ENCODE measurements around the gene PEPD.

The PEPD gene

GRCh38 chr19:33381101-33381500 lies 140.5 kb downstream of the PEPD start:
- no peak for DNase-seq (ENCODE audit: low spot score)

DNA sequence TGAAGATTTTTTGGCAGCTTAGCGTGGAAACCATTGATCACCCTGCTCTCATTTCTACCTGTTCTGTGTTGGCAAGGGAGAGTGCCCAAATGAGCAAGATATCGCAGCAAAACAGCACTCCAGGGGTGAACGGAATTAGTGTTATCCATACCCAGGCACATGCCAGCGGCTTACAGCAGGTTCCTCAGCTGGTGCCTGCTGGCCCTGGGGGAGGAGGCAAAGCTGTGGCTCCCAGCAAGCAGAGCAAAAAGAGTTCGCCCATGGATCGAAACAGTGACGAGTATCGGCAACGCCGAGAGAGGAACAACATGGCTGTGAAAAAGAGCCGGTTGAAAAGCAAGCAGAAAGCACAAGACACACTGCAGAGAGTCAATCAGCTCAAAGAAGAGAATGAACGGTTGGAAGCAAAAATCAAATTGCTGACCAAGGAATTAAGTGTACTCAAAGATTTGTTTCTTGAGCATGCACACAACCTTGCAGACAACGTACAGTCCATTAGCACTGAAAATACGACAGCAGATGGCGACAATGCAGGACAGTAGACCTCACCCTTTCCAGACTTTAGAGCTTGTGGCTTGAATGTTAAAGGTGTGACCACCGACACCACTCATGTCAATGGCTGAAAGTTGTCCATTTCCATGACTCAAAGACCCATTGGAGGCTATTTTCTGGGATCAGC lies 142.3 kb downstream of the PEPD start:
- DNase-seq (ENCODE audit: low spot score): no peak

- no peak for DNase-seq (ENCODE audit: low spot score)
Measured at GRCh38 chr19:33377586-33378475, 143.8 kb downstream of the PEPD start.

DNA sequence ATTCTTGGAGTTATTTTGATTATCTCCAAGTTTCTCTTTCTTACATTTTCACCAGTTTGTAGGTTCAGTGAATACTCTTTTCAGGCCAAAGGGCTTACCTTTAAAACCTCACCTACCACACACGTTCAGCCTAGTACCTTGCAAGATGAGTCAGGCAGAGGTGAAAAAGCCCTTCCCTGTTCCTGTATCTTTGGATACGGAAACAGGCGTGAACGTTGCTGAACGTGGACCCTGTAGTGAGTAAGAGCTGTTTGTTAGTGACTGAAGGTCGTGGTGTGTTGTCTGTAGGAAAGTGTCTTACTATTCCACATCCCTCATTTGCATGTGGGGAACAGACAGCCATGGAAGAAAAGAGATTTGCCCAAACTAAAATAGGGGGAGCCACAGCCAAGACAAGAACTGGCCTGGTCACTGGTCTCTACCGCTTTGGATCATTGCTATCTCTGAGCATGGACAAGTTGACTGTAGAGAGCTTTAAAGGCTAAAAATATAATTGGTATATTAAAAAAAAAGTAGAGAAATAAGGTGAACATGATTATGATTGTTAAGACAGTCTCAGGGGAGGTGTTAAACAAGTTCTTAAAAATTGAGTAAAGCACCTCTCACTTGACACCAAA lies 144.5 kb downstream of the PEPD start:
- DNase-seq (ENCODE audit: low spot score): no peak

GRCh38 chr19:33376423-33376822 lies 145.2 kb downstream of the PEPD start:
- DNase-seq (ENCODE audit: low spot score): no peak

DNA sequence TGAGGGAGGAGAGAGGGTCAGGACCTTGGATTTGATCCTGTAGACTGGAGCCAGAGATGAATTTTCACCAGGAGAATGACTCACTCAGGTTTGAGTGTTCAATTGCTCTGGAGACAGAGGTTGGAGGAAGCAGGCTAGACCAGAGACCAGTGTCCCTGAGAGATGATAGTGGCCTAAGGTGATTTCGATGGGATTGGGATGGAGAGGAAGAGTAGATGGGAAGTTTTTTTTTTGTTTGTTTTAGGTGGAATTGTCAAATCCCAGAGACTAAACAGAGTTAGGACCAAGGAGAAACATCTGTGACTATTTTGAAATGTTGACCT lies 145.8 kb downstream of the PEPD start:
- no peak for DNase-seq (ENCODE audit: low spot score)

GRCh38 chr19:33375156-33375836 lies 146.3 kb downstream of the PEPD start:
- DNase-seq (ENCODE audit: low spot score): no peak

DNA sequence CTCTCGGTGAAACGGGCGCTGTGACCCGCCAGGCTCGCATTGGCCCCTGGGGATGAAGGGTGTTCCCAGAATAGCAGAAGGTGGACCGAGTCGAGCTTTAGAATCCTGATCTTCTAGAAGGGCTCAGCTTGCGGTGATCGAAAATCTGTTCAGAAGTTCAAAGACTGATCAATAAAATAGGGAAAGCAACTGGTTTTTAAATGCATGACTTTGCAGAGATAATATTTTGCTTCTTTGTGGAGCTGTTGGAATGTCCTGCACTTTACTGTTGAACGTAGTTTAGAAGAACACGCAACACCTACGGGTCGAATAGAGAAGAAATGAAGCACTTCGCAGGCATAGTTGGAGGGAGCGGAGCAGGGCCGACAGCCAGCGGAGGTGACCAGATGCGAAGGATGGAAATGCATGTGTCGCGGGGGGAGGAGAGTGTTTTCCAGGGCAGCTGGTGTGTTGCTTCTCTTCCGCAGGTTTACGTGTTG lies 147.3 kb downstream of the PEPD start:
- DNase-seq (ENCODE audit: low spot score): no peak

- DNase-seq (ENCODE audit: low spot score): peak; percentile 97
Measured at GRCh38 chr19:33373453-33374235, 147.9 kb downstream of the PEPD start, which contains the start of gene CEBPG. CEBPG (plus strand) TSS chr19:33373709; CDS start chr19:33379240, 5,531 bp downstream.

- no peak for DNase-seq (ENCODE audit: low spot score)
Measured at GRCh38 chr19:33370783-33371182, 150.8 kb downstream of the PEPD start.

GRCh38 chr19:33368074-33368864 lies 153.3 kb downstream of the PEPD start:
- DNase-seq (ENCODE audit: low spot score): no peak

DNA sequence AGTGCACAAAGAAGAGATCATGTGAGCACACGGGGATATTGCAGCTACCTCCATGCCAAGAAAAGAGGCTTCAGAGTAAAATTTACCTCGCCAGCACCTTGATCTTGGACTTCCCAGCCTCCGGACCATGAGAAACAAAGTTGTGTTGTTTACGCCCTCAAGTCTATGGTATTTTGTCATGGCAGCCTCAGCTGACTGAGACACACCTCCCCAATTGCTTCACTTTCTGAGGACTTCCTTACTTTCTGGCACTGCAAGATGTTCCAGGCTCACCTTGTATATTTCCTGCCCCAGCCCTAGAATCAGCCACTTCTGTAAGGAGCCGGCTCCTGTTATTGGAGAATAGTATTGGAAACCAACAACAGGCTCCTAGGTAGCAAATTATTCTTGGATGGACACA lies 154.7 kb downstream of the PEPD start:
- DNase-seq (ENCODE audit: low spot score): no peak

DNA sequence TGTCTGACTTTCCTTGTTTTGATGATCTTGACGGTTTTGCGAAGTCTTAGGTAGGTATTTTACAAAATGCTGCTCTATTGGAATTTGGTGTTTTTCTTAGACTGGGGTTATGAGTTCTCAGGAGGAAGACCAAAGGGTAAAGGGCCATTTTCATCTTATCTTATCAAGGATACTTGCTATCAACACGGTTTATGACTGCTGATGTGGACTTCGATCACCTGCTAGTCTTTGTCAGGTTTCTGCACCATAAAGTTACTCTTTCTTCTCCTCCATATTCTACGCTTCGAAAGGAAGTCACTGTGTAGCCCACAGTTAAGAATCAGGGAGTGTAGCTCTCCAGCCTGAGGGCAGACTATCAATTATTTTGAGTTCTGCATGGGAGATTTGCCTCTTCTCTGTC lies 155.5 kb downstream of the PEPD start:
- DNase-seq (ENCODE audit: low spot score): no peak

- no peak for DNase-seq (ENCODE audit: low spot score)
Measured at GRCh38 chr19:33365691-33366090, 155.9 kb downstream of the PEPD start.

- no peak for DNase-seq (ENCODE audit: low spot score)
Measured at GRCh38 chr19:33363476-33363875, 158.1 kb downstream of the PEPD start.

DNA sequence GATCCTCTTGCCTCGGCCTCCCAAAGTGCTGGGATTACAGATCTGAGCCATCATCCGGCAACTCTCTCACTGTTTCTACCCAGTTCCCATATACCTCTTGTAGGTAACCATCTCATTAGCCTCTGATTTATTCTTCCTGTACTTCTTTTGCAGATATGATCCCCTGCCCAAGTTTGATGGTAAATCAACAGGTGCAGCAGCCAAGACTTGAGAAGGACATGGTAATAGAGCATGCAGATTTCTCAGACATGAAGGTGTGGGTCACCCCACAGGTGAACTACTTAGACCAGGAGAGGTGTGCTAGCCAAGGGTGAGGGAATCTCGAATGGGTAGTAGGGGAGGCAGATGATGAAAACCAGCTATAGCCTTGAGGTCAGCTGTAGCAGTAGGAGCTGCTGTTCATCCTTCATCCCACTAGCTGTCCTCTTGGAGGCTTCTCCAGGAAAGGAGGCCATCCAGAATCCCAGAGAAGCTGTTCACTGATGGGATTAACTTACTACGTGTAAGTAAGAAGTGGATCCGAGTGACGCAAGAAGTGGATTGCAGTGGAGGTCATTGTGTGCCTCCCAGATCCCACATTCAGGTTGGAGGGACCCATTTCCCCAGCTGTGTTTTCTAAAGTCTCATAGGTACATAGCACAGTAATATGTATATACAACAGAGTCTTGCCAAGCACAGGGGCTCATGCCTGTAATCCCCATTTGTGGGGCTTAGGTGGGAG lies 158.9 kb downstream of the PEPD start:
- DNase-seq (ENCODE audit: low spot score): no peak

DNA sequence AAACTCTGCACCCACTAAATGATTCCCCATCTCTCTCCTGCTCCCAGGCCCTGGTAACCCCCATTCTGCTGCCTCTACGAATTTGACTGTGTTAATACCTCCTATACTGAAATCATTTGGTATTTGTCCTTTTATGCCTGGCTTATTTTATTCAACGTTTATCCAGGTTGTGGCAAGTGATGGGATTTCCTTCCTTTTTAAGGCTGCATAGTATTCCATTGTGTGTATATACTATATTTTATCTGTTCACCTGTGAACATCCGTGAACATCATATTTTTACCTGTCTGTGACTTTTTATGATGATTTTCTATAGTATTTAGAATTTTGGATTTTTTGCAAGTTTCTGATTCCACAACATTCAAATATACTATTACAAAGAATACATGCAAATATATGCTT lies 162.0 kb downstream of the PEPD start:
- DNase-seq (ENCODE audit: low spot score): no peak

GRCh38 chr19:33358408-33358807 lies 163.2 kb downstream of the PEPD start:
- DNase-seq (ENCODE audit: low spot score): no peak

DNA sequence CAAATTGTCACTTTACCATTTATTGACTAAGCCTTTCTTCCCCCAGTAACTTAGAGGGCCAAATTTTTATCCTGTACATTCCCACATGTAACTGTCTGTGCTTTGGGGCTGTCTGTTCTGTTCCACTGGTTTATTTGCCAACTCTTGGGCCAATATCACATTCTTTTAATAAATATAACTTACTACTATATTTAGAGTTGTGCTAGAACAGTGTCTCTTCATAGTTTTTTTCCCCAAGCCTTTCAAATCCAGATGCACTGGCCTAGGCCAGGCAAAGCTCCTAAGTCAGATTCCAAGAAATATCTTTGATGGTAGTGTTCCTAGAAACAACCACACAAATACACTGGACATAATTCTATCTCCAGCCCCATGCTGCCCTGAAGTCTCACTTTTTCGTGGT lies 164.0 kb downstream of the PEPD start:
- DNase-seq (ENCODE audit: low spot score): no peak

DNA sequence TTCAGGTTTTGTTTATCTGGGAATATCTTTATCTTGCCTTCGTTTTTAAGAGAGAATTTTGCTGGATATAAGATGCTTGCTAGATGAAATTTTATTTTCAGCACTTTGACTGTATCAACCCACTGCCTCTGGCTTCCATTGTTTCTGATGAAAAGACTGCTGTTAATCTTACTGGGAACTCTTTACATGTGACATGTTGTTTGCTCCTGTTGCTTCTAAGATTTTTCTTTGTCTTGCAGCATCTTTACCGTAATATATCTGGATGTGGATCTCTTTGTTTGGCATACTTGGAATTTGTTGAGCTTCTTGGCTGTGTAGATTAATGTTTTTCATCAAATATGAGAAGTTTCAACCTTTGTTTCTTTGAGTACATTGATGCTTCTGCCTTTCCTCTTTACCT lies 166.1 kb downstream of the PEPD start:
- no peak for DNase-seq (ENCODE audit: low spot score)
